ENCODE data around the gene BEX3.

DNA sequence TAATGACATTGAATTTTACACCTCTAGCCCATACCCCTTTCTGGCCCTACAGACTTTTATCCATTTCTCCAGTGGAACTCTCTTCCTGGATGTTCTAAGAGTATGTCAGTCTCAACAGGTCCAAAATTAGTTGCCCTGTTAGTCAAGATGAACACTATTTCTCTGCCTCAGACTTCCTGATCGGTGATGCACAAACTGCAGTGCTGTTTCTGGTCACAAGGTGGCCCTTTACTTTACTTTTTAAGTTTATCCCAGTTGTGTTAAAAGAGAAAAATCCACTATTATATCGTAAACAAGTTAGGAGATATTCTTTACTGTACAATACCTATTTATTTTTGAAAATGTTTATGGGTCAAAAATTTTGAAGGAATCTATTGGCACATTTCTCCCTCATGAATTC is 33.2 kb upstream of the BEX3 start:
- TF ChIP-seq, protein P1, sequence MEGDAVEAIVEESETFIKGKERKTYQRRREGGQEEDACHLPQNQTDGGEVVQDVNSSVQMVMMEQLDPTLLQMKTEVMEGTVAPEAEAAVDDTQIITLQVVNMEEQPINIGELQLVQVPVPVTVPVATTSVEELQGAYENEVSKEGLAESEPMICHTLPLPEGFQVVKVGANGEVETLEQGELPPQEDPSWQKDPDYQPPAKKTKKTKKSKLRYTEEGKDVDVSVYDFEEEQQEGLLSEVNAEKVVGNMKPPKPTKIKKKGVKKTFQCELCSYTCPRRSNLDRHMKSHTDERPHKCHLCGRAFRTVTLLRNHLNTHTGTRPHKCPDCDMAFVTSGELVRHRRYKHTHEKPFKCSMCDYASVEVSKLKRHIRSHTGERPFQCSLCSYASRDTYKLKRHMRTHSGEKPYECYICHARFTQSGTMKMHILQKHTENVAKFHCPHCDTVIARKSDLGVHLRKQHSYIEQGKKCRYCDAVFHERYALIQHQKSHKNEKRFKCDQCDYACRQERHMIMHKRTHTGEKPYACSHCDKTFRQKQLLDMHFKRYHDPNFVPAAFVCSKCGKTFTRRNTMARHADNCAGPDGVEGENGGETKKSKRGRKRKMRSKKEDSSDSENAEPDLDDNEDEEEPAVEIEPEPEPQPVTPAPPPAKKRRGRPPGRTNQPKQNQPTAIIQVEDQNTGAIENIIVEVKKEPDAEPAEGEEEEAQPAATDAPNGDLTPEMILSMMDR (IDR thresholded peaks at IDR 0.05): peak; percentile 10 to 64 (median 46)
- no peak for TF ChIP-seq POLR2A (IDR thresholded peaks at IDR 0.05)
